Mesothelial cell of epicardium (in vitro differentiated cells): ENCODE measurements around the gene DIP2B. TPM values are rescaled to one million over a fixed set of nuclear protein-coding genes. Genes with fewer than 3 reads are reported as not detected.

Experiments used
- DNase-seq, 2 experiments: peaks; one replicate each; pipeline ENCODE4 v3.0.0; 2021; ENCODE audit warnings: low spot score in 2 of 2; ENCODE audit not compliant: unreplicated experiment in 2 of 2
- H3K27ac Mint-ChIP-seq: 2 replicates; pipeline ENCODE4 v1.8.0; 2021; ENCODE audit warnings: mixed read lengths
- H3K27me3 Mint-ChIP-seq: 2 replicates; pipeline ENCODE4 v1.8.0; 2021; ENCODE audit warnings: low read depth, mixed read lengths
- H3K36me3 Mint-ChIP-seq: 2 replicates; pipeline ENCODE4 v1.8.0; 2021; ENCODE audit warnings: mixed read lengths
- H3K4me1 Mint-ChIP-seq: 2 replicates; pipeline ENCODE4 v1.8.0; 2021; ENCODE audit warnings: mixed read lengths
- H3K4me3 Mint-ChIP-seq: 2 replicates; pipeline ENCODE4 v1.8.0; 2021; ENCODE audit warnings: mild to moderate bottlenecking, moderate library complexity, mixed read lengths
- H3K9me3 Mint-ChIP-seq: 2 replicates; pipeline ENCODE4 v1.8.0; 2021; ENCODE audit warnings: mixed read lengths
- CTCF ChIP-seq: fragments of 200-600 bp; sonication (generic); IDR thresholded peaks from one replicate; pipeline ENCODE4 v1.5.0; 2021; ENCODE audit warnings: antibody characterized with exemption; ENCODE audit not compliant: unreplicated experiment
- total RNA-seq: library from RNA; stranded (reverse); gene quantifications from 3 replicates; pipeline ENCODE4 v1.2.1, GENCODE V29; 2021

The DIP2B gene
- total RNA-seq, 1 donor from 2014 or later = 32.0 TPM

DNA sequence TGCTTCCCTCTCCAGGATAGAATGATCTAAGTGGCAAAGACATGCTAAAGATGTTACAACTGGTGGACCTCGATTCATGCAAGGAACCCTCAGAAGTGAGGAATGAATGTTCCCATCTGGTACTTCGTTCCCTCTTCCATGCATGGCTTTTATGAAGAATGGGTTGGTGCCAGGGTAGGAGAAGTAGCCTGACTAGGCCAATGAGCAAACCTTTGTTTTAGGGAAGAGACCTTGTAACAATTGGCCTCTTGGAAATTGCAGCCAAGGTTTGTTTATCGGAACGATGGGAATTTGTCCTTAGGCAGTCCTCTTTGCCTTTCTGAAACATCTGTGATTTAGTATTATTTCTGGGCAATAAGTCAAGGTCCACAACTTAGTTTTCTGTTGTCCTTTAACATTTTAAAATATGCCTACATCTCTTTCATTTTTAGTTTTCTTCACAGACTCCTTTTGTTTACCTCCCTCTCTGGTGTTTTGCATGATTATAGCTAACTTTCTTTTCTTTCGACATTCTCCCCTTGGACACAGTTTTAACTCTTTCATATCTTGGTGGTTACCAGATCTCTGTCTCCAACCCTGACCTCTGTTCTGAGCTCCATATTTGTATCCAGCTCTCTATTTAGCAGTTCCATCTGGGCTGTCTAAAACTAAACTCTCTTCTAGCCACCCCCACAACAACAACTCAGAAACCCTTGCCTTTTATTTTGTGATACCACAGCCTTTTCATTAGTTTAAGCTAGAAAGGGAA is 70.0 kb downstream of the DIP2B start:
- H3K4me3 Mint-ChIP-seq = peak overlapping the region; percentile 33
- H3K36me3 Mint-ChIP-seq = no peaks in the 10 kb centered on the region
- DNase-seq = no peak
- peak overlapping the region; percentile 92 for H3K27ac Mint-ChIP-seq
- H3K4me1 Mint-ChIP-seq = peaks cover 48% of the 10 kb centered on the region
- TF ChIP-seq CTCF = no peak
- no peaks in the 10 kb centered on the region for H3K9me3 Mint-ChIP-seq
- no peaks in the 10 kb centered on the region for H3K27me3 Mint-ChIP-seq

GRCh38 chr12:50579757-50580267 is 75.0 kb downstream of the DIP2B start:
- no peaks in the 10 kb centered on the region for H3K27me3 Mint-ChIP-seq
- TF ChIP-seq CTCF = no peak
- peak overlapping the region; percentile 87 for H3K27ac Mint-ChIP-seq
- H3K36me3 Mint-ChIP-seq = no peaks in the 10 kb centered on the region
- H3K4me1 Mint-ChIP-seq = peaks cover 39% of the 10 kb centered on the region
- DNase-seq = no peak
- H3K9me3 Mint-ChIP-seq = no peaks in the 10 kb centered on the region
- H3K4me3 Mint-ChIP-seq = no peak overlapping the region

DNA sequence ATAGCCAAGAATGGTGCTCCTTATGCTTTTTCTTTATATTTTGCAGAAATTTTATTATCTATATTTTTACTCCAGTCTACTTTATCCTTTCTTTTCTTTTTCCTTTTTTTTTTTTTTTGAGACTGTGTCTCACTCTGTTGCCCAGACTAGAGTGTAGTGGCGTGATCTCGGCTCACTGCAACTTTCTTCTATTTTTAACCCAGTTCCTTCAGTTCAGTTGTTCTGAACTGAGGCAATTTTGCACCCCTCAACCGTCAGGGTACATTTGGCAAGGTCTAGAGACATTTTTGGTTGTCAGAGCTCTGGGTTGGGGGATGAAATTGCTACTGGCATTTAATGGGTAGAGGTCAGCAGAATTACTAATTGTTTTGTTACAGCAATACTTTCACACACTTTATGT is 75.7 kb downstream of the DIP2B start:
- H3K27me3 Mint-ChIP-seq = no peaks in the 10 kb centered on the region
- H3K4me1 Mint-ChIP-seq = peaks cover 33% of the 10 kb centered on the region
- H3K36me3 Mint-ChIP-seq = no peaks in the 10 kb centered on the region
- H3K4me3 Mint-ChIP-seq = no peak overlapping the region
- no peak for DNase-seq
- H3K27ac Mint-ChIP-seq = peak overlapping the region; percentile 74
- TF ChIP-seq CTCF = no peak
- no peaks in the 10 kb centered on the region for H3K9me3 Mint-ChIP-seq

GRCh38 chr12:50581226-50582184 is 76.7 kb downstream of the DIP2B start:
- H3K27me3 Mint-ChIP-seq = no peaks in the 10 kb centered on the region
- H3K4me1 Mint-ChIP-seq = peaks cover 31% of the 10 kb centered on the region
- H3K36me3 Mint-ChIP-seq = no peaks in the 10 kb centered on the region
- DNase-seq = no peak
- TF ChIP-seq CTCF = no peak
- peak overlapping the region; percentile 87 for H3K27ac Mint-ChIP-seq
- no peak overlapping the region for H3K4me3 Mint-ChIP-seq
- no peaks in the 10 kb centered on the region for H3K9me3 Mint-ChIP-seq

DNA sequence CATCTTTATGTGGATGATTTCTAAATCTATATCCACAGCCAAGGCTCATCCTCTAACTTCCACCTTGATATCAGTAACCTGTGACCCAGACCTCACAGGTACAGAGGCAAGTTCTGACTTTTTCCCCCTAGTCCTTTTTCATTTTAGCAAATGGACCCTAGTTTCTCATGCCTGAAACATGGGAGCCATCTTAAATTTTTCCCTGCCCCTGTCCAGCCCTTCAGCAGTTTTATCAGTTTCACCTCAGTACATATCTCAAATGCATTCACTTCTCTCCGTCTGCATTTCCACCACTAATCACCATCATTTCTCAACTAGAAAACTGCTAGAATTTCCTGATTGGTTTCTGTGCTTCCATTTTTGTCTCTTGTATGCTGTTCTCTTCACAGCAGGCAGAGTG is 79.3 kb downstream of the DIP2B start:
- no peak for DNase-seq
- no peak for TF ChIP-seq CTCF
- Mint-ChIP-seq H3K9me3 (no peaks in the 10 kb centered on the region), H3K4me1 (peaks cover 35% of the 10 kb centered on the region), H3K36me3 (no peaks in the 10 kb centered on the region), H3K27me3 (no peaks in the 10 kb centered on the region), H3K4me3 (no peak overlapping the region), H3K27ac (no peak overlapping the region)
